Measurements from ENCODE around the gene F7.

DNA sequence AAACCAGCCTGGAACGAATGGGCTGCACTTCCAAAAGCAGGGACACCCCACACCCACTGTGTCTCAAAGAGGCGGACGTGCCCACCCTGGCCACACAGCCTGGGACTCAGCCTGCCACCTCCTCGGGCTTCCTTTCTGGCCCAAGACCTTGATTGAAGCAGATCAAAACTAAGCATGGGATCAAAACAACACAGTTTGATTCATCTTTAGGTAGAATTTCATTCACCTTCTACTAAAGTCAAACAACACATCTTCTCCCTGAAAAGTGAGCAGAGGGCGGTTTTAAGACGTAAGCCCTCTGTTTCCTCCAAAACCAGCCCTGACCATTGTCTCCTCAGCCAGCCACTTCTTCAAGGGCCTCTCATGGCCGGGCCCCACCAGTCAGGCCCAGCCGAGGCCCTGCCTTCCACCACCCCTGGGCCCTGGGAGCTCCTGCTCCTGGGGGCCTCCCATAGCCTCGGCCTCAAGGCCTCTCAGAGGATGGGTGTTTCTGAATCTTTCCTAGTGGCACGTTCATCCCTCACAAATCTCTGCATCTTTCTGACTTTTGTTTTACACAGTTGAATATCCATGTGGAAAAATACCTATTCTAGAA, 10.7 kb downstream of the F7 start:
- TF ChIP-seq, protein P1, sequence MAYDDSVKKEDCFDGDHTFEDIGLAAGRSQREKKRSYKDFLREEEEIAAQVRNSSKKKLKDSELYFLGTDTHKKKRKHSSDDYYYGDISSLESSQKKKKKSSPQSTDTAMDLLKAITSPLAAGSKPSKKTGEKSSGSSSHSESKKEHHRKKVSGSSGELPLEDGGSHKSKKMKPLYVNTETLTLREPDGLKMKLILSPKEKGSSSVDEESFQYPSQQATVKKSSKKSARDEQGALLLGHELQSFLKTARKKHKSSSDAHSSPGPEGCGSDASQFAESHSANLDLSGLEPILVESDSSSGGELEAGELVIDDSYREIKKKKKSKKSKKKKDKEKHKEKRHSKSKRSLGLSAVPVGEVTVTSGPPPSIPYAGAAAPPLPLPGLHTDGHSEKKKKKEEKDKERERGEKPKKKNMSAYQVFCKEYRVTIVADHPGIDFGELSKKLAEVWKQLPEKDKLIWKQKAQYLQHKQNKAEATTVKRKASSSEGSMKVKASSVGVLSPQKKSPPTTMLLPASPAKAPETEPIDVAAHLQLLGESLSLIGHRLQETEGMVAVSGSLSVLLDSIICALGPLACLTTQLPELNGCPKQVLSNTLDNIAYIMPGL (CRISPR knock-in tag; IDR thresholded peaks at IDR 0.05; ENCODE audit: borderline replicate concordance): no peak
- TF ChIP-seq, protein P2, sequence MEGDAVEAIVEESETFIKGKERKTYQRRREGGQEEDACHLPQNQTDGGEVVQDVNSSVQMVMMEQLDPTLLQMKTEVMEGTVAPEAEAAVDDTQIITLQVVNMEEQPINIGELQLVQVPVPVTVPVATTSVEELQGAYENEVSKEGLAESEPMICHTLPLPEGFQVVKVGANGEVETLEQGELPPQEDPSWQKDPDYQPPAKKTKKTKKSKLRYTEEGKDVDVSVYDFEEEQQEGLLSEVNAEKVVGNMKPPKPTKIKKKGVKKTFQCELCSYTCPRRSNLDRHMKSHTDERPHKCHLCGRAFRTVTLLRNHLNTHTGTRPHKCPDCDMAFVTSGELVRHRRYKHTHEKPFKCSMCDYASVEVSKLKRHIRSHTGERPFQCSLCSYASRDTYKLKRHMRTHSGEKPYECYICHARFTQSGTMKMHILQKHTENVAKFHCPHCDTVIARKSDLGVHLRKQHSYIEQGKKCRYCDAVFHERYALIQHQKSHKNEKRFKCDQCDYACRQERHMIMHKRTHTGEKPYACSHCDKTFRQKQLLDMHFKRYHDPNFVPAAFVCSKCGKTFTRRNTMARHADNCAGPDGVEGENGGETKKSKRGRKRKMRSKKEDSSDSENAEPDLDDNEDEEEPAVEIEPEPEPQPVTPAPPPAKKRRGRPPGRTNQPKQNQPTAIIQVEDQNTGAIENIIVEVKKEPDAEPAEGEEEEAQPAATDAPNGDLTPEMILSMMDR (IDR thresholded peaks at IDR 0.05): no peak
- no peak for TF ChIP-seq CEBPB (IDR thresholded peaks at IDR 0.05)
- no peak for TF ChIP-seq KDM5A (IDR thresholded peaks at IDR 0.05)
- TF ChIP-seq KDM1A (IDR thresholded peaks at IDR 0.05; ENCODE audit: low read depth): no peak
- TF ChIP-seq, protein P3, sequence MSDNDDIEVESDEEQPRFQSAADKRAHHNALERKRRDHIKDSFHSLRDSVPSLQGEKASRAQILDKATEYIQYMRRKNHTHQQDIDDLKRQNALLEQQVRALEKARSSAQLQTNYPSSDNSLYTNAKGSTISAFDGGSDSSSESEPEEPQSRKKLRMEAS (IDR thresholded peaks at IDR 0.05): no peak
- no peak for TF ChIP-seq POLR2A (IDR thresholded peaks at IDR 0.05; ENCODE audit: low read length)

All from A549 (cell line).